Thyroid gland (tissue), 4 donors: ENCODE measurements around the gene GRM7.

Experiments
- POLR2A ChIP-seq, 2 donors: fragments of 450-650 bp; IDR thresholded peaks; one replicate each; pipeline ENCODE4 v1.6.1; 2017; ENCODE audit warnings: antibody characterized with exemption in 2 of 2, mild to moderate bottlenecking in 2 of 2, moderate library complexity in 1 of 2
- TF ChIP-seq, protein P1 (sequence below), 6 experiments: fragments of 200-600 bp in 3 of 6; fragments of 450-650 bp in 3 of 6; sonication (generic) in 3 of 6; IDR thresholded peaks; one replicate each; pipeline ENCODE4 v1.5.1; 2016 to 2019; ENCODE audit warnings: antibody characterized with exemption in 6 of 6, mild to moderate bottlenecking in 2 of 6, inconsistent platforms in 1 of 6, moderate library complexity in 1 of 6

DNA sequence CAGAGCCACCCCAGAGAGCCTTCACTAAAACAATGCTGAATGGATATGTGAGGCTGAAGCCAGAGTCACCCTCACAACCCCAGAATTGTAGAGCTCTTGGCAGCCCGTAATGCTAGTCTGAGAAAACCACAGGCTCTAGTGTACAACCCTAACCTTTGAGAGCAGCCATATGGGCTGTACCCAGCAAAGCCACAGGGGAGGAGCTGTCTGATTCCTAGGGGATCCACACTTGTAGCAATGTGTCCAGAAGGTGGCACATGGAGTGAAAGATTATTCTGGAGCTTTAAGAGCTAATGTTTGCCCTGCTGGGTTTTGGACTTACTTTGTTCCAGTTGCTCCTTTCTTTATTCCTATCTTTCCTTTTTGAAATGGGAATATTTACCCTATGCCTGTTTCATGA is 626.8 kb downstream of the GRM7 start:
- TF ChIP-seq, protein P1, sequence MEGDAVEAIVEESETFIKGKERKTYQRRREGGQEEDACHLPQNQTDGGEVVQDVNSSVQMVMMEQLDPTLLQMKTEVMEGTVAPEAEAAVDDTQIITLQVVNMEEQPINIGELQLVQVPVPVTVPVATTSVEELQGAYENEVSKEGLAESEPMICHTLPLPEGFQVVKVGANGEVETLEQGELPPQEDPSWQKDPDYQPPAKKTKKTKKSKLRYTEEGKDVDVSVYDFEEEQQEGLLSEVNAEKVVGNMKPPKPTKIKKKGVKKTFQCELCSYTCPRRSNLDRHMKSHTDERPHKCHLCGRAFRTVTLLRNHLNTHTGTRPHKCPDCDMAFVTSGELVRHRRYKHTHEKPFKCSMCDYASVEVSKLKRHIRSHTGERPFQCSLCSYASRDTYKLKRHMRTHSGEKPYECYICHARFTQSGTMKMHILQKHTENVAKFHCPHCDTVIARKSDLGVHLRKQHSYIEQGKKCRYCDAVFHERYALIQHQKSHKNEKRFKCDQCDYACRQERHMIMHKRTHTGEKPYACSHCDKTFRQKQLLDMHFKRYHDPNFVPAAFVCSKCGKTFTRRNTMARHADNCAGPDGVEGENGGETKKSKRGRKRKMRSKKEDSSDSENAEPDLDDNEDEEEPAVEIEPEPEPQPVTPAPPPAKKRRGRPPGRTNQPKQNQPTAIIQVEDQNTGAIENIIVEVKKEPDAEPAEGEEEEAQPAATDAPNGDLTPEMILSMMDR (IDR thresholded peaks at IDR 0.05), result no peak
- no peak for TF ChIP-seq POLR2A (IDR thresholded peaks at IDR 0.05)
